H9 (cell line): ENCODE results near the gene PKNOX2. TPM values are rescaled to one million over a fixed set of nuclear protein-coding genes. Genes with fewer than 3 reads are reported as not detected.

Experiments used
- DNase-seq: peaks from one replicate; pipeline ENCODE4 v3.0.0-alpha.2; 2017
- H2AFZ ChIP-seq: one replicate; pipeline ENCODE4 v1.6.1; 2013; ENCODE audit warnings: mild to moderate bottlenecking, low read length, control low read depth, moderate library complexity
- H2AK5ac ChIP-seq: 2 replicates; pipeline ENCODE4 v1.6.1; 2013; ENCODE audit warnings: low read length, control low read depth, mixed read lengths; ENCODE audit not compliant: insufficient read length
- H2BK120ac ChIP-seq: one replicate; pipeline ENCODE4 v1.6.1; 2013; ENCODE audit warnings: low read depth, mild to moderate bottlenecking, low read length, control low read depth, inconsistent platforms; ENCODE audit not compliant: poor library complexity, severe bottlenecking
- H2BK12ac ChIP-seq: 2 replicates; pipeline ENCODE4 v1.6.1; 2013; ENCODE audit warnings: low read length, control low read depth, mixed read lengths, low read depth; ENCODE audit not compliant: insufficient read length
- H2BK15ac ChIP-seq: 2 replicates; pipeline ENCODE4 v1.6.1; 2013; ENCODE audit warnings: low read depth, low read length, control low read depth
- H2BK20ac ChIP-seq: one replicate; pipeline ENCODE4 v1.6.1; 2013; ENCODE audit warnings: low read depth, mild to moderate bottlenecking, low read length, control low read depth, inconsistent platforms; ENCODE audit not compliant: poor library complexity, severe bottlenecking
- H2BK5ac ChIP-seq: 2 replicates; pipeline ENCODE4 v1.6.1; 2013; ENCODE audit warnings: low read length, control low read depth, mixed read lengths; ENCODE audit not compliant: insufficient read length
- H3K14ac ChIP-seq: 2 replicates; pipeline ENCODE4 v1.6.1; 2013; ENCODE audit warnings: low read length, control low read depth; ENCODE audit not compliant: insufficient read depth
- H3K18ac ChIP-seq: 2 replicates; pipeline ENCODE4 v1.6.1; 2013; ENCODE audit warnings: low read depth, mild to moderate bottlenecking, mixed read lengths, low read length, control low read depth; ENCODE audit not compliant: insufficient read length
- H3K23ac ChIP-seq: 2 replicates; pipeline ENCODE4 v1.6.1; 2013; ENCODE audit warnings: low read length, control low read depth, mixed read lengths, low read depth; ENCODE audit not compliant: insufficient read length
- H3K23me2 ChIP-seq: 2 replicates; pipeline ENCODE4 v1.6.1; 2013; ENCODE audit warnings: low read depth, mild to moderate bottlenecking, mixed read lengths, low read length, control low read depth; ENCODE audit not compliant: insufficient read length, poor library complexity, severe bottlenecking
- H3K27ac ChIP-seq: 2 replicates; pipeline ENCODE4 v1.5.1; 2013; ENCODE audit warnings: low read length, control low read depth, mixed read lengths, low read depth; ENCODE audit not compliant: insufficient read length
- H3K27me3 ChIP-seq: 2 replicates; pipeline ENCODE4 v1.6.1; 2013; ENCODE audit warnings: low read length, control low read depth, inconsistent platforms; ENCODE audit not compliant: insufficient read depth
- H3K4ac ChIP-seq: 2 replicates; pipeline ENCODE4 v1.6.1; 2013; ENCODE audit warnings: low read depth, mild to moderate bottlenecking, control low read depth, inconsistent platforms, low read length, moderate library complexity
- H3K4me1 ChIP-seq: 2 replicates; pipeline ENCODE4 v1.6.1; 2013; ENCODE audit warnings: low read length, control low read depth, inconsistent platforms; ENCODE audit not compliant: insufficient read depth
- H3K4me2 ChIP-seq: 2 replicates; pipeline ENCODE4 v1.6.1; 2013; ENCODE audit warnings: low read length, control low read depth, mixed read lengths; ENCODE audit not compliant: insufficient read length, insufficient read depth
- H3K56ac ChIP-seq: 2 replicates; pipeline ENCODE4 v1.6.1; 2013; ENCODE audit warnings: low read depth, mild to moderate bottlenecking, mixed read lengths, low read length, control low read depth; ENCODE audit not compliant: insufficient read length
- H3K79me1 ChIP-seq: 2 replicates; pipeline ENCODE4 v1.6.1; 2013; ENCODE audit warnings: low read depth, mild to moderate bottlenecking, moderate library complexity, low read length, control low read depth, inconsistent platforms; ENCODE audit not compliant: insufficient read depth, poor library complexity, severe bottlenecking
- H3K79me2 ChIP-seq: 2 replicates; pipeline ENCODE4 v1.6.1; 2013; ENCODE audit warnings: low read length, control low read depth, inconsistent platforms; ENCODE audit not compliant: insufficient read depth
- H3K9ac ChIP-seq: 2 replicates; pipeline ENCODE4 v1.6.1; 2013; ENCODE audit warnings: low read length, control low read depth, mixed read lengths; ENCODE audit not compliant: insufficient read length; ENCODE audit errors: extremely low read depth
- H3K9me3 ChIP-seq: one replicate; pipeline ENCODE4 v1.6.1; 2013; ENCODE audit warnings: low read depth, low read length, inconsistent platforms; ENCODE audit not compliant: control insufficient read depth
- H3T11ph ChIP-seq: one replicate; pipeline ENCODE4 v1.6.1; 2013; ENCODE audit warnings: mild to moderate bottlenecking, low read length, control low read depth, inconsistent platforms
- H4K20me1 ChIP-seq: one replicate; pipeline ENCODE4 v1.6.1; 2013; ENCODE audit not compliant: control insufficient read depth, insufficient read length, insufficient read depth
- H4K5ac ChIP-seq: 2 replicates; pipeline ENCODE4 v1.6.1; 2013; ENCODE audit warnings: low read depth, mild to moderate bottlenecking, mixed read lengths, low read length, control low read depth; ENCODE audit not compliant: insufficient read length
- H4K8ac ChIP-seq: replicated peaks from 2 replicates; pipeline ENCODE4 v1.6.1; 2013; ENCODE audit warnings: low read length, control low read depth, mixed read lengths, low read depth; ENCODE audit not compliant: insufficient read length
- H4K91ac ChIP-seq: 2 replicates; pipeline ENCODE4 v1.6.1; 2013; ENCODE audit warnings: low read depth, mild to moderate bottlenecking, moderate library complexity, mixed read lengths, low read length, control low read depth; ENCODE audit not compliant: insufficient read length
- H3K27ac Mint-ChIP-seq, 3 experiments: 2 replicates in 2 of 3; 3 replicates in 1 of 3; pipeline ENCODE4 v1.8.0; 2020 to 2021; ENCODE audit warnings: mixed read lengths in 3 of 3, mild to moderate bottlenecking in 1 of 3, moderate library complexity in 1 of 3
- H3K27me3 Mint-ChIP-seq: 2 replicates; pipeline ENCODE4 v1.8.0; 2021; ENCODE audit warnings: low read depth, mild to moderate bottlenecking, moderate library complexity, mixed read lengths
- H3K36me3 Mint-ChIP-seq, 3 experiments: 2 replicates in 2 of 3; 3 replicates in 1 of 3; pipeline ENCODE4 v1.8.0; 2020 to 2021; ENCODE audit warnings: low read depth in 3 of 3, mixed read lengths in 3 of 3; ENCODE audit not compliant: insufficient read depth in 1 of 3
- H3K4me1 Mint-ChIP-seq, 2 experiments: 2 replicates each; pipeline ENCODE4 v1.8.0; 2020; ENCODE audit warnings: mixed read lengths in 2 of 2
- H3K4me3 Mint-ChIP-seq, 2 experiments: 2 replicates in 1 of 2; 3 replicates in 1 of 2; pipeline ENCODE4 v1.8.0; 2020 to 2021; ENCODE audit warnings: mild to moderate bottlenecking in 2 of 2, mixed read lengths in 2 of 2, moderate library complexity in 1 of 2
- H3K9me3 Mint-ChIP-seq, 2 experiments: 2 replicates in 1 of 2; 3 replicates in 1 of 2; pipeline ENCODE4 v1.8.0; 2020; ENCODE audit warnings: mild to moderate bottlenecking in 2 of 2, mixed read lengths in 2 of 2, moderate library complexity in 1 of 2
- CTCF ChIP-seq: fragments of 200-600 bp; sonication (generic); conservative IDR thresholded peaks from 3 replicates; pipeline ENCODE4 v1.8.0; 2021; ENCODE audit warnings: antibody characterized with exemption, mild to moderate bottlenecking
- WGBS: extraction: QIAGEN DNeasy Blood & Tissue Kit; methylation state at CpG from one replicate; pipeline ENCODE4 v1.1.7; 2013; ENCODE audit warnings: missing lambda C conversion rate, low lambda C conversion rate, mixed read lengths; ENCODE audit not compliant: insufficient read length; ENCODE audit errors: extremely low coverage; 5-methylcytosine and 5-hydroxymethylcytosine counted together
- total RNA-seq: library from RNA; stranded (reverse); gene quantifications from 2 replicates; pipeline ENCODE4 v1.2.1, GENCODE V29; 2021

PKNOX2 gene
- total RNA-seq, 1 experiment from 2014 or later: 1.3 TPM

- no peak overlapping the region for H4K8ac ChIP-seq
- H3K9me3 Mint-ChIP-seq: no peaks in the 10 kb centered on the region
- no peak overlapping the region for H4K91ac ChIP-seq
- H2BK12ac ChIP-seq: no peak overlapping the region
- H3T11ph ChIP-seq: no peak overlapping the region
- H3K36me3 Mint-ChIP-seq: no peaks in the 10 kb centered on the region
- WGBS: no CpG with 5 or more reads among the region's 3 CpGs
- H3K27ac Mint-ChIP-seq: no peak overlapping the region
- no peaks in the 10 kb centered on the region for H3K9me3 ChIP-seq
- no peak overlapping the region for H3K4me3 Mint-ChIP-seq
- no peak overlapping the region for H3K18ac ChIP-seq
- no peaks in the 10 kb centered on the region for H4K20me1 ChIP-seq
- DNase-seq: no peak
- no peak overlapping the region for H3K9ac ChIP-seq
- H3K27ac ChIP-seq: no peak overlapping the region
- no peaks in the 10 kb centered on the region for H3K79me1 ChIP-seq
- no peak overlapping the region for H2AFZ ChIP-seq
- no peak overlapping the region for H2BK20ac ChIP-seq
- no peaks in the 10 kb centered on the region for H3K27me3 ChIP-seq
- H4K5ac ChIP-seq: no peak overlapping the region
- H2BK15ac ChIP-seq: no peak overlapping the region
- peaks cover 10 to 14% of the 10 kb centered on the region in 2 experiments for H3K4me1 Mint-ChIP-seq
- H3K79me2 ChIP-seq: no peaks in the 10 kb centered on the region
- H3K27me3 Mint-ChIP-seq: no peaks in the 10 kb centered on the region; the same call in none of the 2 replicates
- H3K4ac ChIP-seq: no peak overlapping the region
- H2BK5ac ChIP-seq: no peak overlapping the region
- no peaks in the 10 kb centered on the region for H3K4me1 ChIP-seq
- no peak overlapping the region for H2AK5ac ChIP-seq
- no peak for TF ChIP-seq CTCF
- no peak overlapping the region for H3K23ac ChIP-seq
- H3K56ac ChIP-seq: no peak overlapping the region
- H3K4me2 ChIP-seq: no peak overlapping the region
- no peak overlapping the region for H2BK120ac ChIP-seq
- H3K23me2 ChIP-seq: no peaks in the 10 kb centered on the region
- H3K14ac ChIP-seq: no peak overlapping the region
Measured at GRCh38 chr11:125282596-125282914, 118.0 kb downstream of the PKNOX2 start.
